ENCODE measurements around the gene FAT4.

FAT4 gene

GRCh38 chr4:125352521-125352920 is 37.8 kb downstream of the FAT4 start:
- TF ChIP-seq CTCF (IDR thresholded peaks at IDR 0.05; ENCODE audit: borderline replicate concordance, extremely low read depth, low read length, poor library complexity, severe bottlenecking) (no peak), EZH2 (IDR thresholded peaks at IDR 0.05; ENCODE audit: borderline replicate concordance, low read depth, low read length, severe bottlenecking) (no peak)
- ATAC-seq (ENCODE audit: insufficient read depth, low read depth) = no peak
- H3K9me3 ChIP-seq (ENCODE audit: insufficient read depth, low read length, severe bottlenecking) = no peaks in the 10 kb centered on the region

GRCh38 chr4:125353131-125353530 is 38.4 kb downstream of the FAT4 start:
- ATAC-seq (ENCODE audit: insufficient read depth, low read depth) (no peak), DNase-seq (no peak)
- Histone ChIP-seq H3K4me2 (ENCODE audit: insufficient read depth, low read length) (no peak overlapping the region), H3K79me2 (ENCODE audit: insufficient read depth, low read length) (no peaks in the 10 kb centered on the region), H3K4me1 (ENCODE audit: insufficient read depth, low read length) (no peaks in the 10 kb centered on the region), H3K9me3 (ENCODE audit: insufficient read depth, low read length, severe bottlenecking) (no peaks in the 10 kb centered on the region), H3K27me3 (ENCODE audit: insufficient read depth, low read length, poor library complexity) (no peaks in the 10 kb centered on the region), H2AFZ (ENCODE audit: low read depth, low read length) (no peak overlapping the region), H3K36me3 (ENCODE audit: insufficient read depth, low read length) (no peaks in the 10 kb centered on the region), H4K20me1 (ENCODE audit: insufficient read depth, low read length) (no peaks in the 10 kb centered on the region), H3K27ac (ENCODE audit: low read length) (no peak overlapping the region), H3K4me3 (ENCODE audit: low read depth in 1 of 2, low read length in 2 of 2) (no peak overlapping the region), H3K9ac (ENCODE audit: low read depth, low read length) (no peak overlapping the region)
- TF ChIP-seq CTCF (IDR thresholded peaks at IDR 0.05; ENCODE audit: borderline replicate concordance, extremely low read depth, low read length, poor library complexity, severe bottlenecking) = no peak
- TF ChIP-seq EZH2 (IDR thresholded peaks at IDR 0.05; ENCODE audit: borderline replicate concordance, low read depth, low read length, severe bottlenecking) = no peak

More at GRCh38 chr4:125352521-125352920, 37.8 kb downstream of the FAT4 start:
- Histone ChIP-seq H3K4me2 (ENCODE audit: insufficient read depth, low read length) (no peak overlapping the region), H3K4me1 (ENCODE audit: insufficient read depth, low read length) (no peaks in the 10 kb centered on the region), H4K20me1 (ENCODE audit: insufficient read depth, low read length) (no peaks in the 10 kb centered on the region), H3K27ac (ENCODE audit: low read length) (no peak overlapping the region), H3K9ac (ENCODE audit: low read depth, low read length) (no peak overlapping the region), H2AFZ (ENCODE audit: low read depth, low read length) (no peak overlapping the region), H3K36me3 (ENCODE audit: insufficient read depth, low read length) (no peaks in the 10 kb centered on the region), H3K79me2 (ENCODE audit: insufficient read depth, low read length) (no peaks in the 10 kb centered on the region), H3K4me3 (ENCODE audit: low read depth in 1 of 2, low read length in 2 of 2) (no peak overlapping the region), H3K27me3 (ENCODE audit: insufficient read depth, low read length, poor library complexity) (no peaks in the 10 kb centered on the region)
- no peak for DNase-seq

- no peak for TF ChIP-seq EZH2 (IDR thresholded peaks at IDR 0.05; ENCODE audit: borderline replicate concordance, low read depth, low read length, severe bottlenecking)
- no peak for TF ChIP-seq CTCF (IDR thresholded peaks at IDR 0.05; ENCODE audit: borderline replicate concordance, extremely low read depth, low read length, poor library complexity, severe bottlenecking)
- Histone ChIP-seq H4K20me1 (ENCODE audit: insufficient read depth, low read length) (no peaks in the 10 kb centered on the region), H3K4me1 (ENCODE audit: insufficient read depth, low read length) (no peaks in the 10 kb centered on the region), H3K27ac (ENCODE audit: low read length) (no peak overlapping the region), H3K4me3 (ENCODE audit: low read depth in 1 of 2, low read length in 2 of 2) (no peak overlapping the region), H3K79me2 (ENCODE audit: insufficient read depth, low read length) (no peaks in the 10 kb centered on the region), H3K36me3 (ENCODE audit: insufficient read depth, low read length) (no peaks in the 10 kb centered on the region), H3K4me2 (ENCODE audit: insufficient read depth, low read length) (no peak overlapping the region), H3K9me3 (ENCODE audit: insufficient read depth, low read length, severe bottlenecking) (no peaks in the 10 kb centered on the region), H3K27me3 (ENCODE audit: insufficient read depth, low read length, poor library complexity) (no peaks in the 10 kb centered on the region), H3K9ac (ENCODE audit: low read depth, low read length) (no peak overlapping the region), H2AFZ (ENCODE audit: low read depth, low read length) (no peak overlapping the region)
- DNase-seq (no peak), ATAC-seq (ENCODE audit: insufficient read depth, low read depth) (no peak)
Measured at GRCh38 chr4:125355791-125356190, 41.0 kb downstream of the FAT4 start.

GRCh38 chr4:125357675-125358074 is 42.9 kb downstream of the FAT4 start:
- no peak for ATAC-seq (ENCODE audit: insufficient read depth, low read depth)

More at GRCh38 chr4:125357675-125358074, 42.9 kb downstream of the FAT4 start:
- H3K27ac ChIP-seq (ENCODE audit: low read length) = no peak overlapping the region
- DNase-seq = no peak
- no peak overlapping the region for H3K4me2 ChIP-seq (ENCODE audit: insufficient read depth, low read length)
- no peak overlapping the region for H3K4me3 ChIP-seq (ENCODE audit: low read depth in 1 of 2, low read length in 2 of 2)
- H3K79me2 ChIP-seq (ENCODE audit: insufficient read depth, low read length) = no peaks in the 10 kb centered on the region
- TF ChIP-seq EZH2 (IDR thresholded peaks at IDR 0.05; ENCODE audit: borderline replicate concordance, low read depth, low read length, severe bottlenecking) (no peak), CTCF (IDR thresholded peaks at IDR 0.05; ENCODE audit: borderline replicate concordance, extremely low read depth, low read length, poor library complexity, severe bottlenecking) (no peak)
- no peaks in the 10 kb centered on the region for H4K20me1 ChIP-seq (ENCODE audit: insufficient read depth, low read length)
- H3K27me3 ChIP-seq (ENCODE audit: insufficient read depth, low read length, poor library complexity) = no peaks in the 10 kb centered on the region
- H3K4me1 ChIP-seq (ENCODE audit: insufficient read depth, low read length) = no peaks in the 10 kb centered on the region
- H2AFZ ChIP-seq (ENCODE audit: low read depth, low read length) = no peak overlapping the region
- H3K9ac ChIP-seq (ENCODE audit: low read depth, low read length) = no peak overlapping the region
- H3K9me3 ChIP-seq (ENCODE audit: insufficient read depth, low read length, severe bottlenecking) = no peaks in the 10 kb centered on the region
- no peaks in the 10 kb centered on the region for H3K36me3 ChIP-seq (ENCODE audit: insufficient read depth, low read length)

Measured in DND-41 (cell line).